ENCODE data around the gene CNNM2. TPM values are rescaled to one million over a fixed set of nuclear protein-coding genes. Genes with fewer than 3 reads are reported as not detected.

CNNM2 gene
- total RNA-seq, 1 experiment from 2014 or later: 23.5 TPM

DNA sequence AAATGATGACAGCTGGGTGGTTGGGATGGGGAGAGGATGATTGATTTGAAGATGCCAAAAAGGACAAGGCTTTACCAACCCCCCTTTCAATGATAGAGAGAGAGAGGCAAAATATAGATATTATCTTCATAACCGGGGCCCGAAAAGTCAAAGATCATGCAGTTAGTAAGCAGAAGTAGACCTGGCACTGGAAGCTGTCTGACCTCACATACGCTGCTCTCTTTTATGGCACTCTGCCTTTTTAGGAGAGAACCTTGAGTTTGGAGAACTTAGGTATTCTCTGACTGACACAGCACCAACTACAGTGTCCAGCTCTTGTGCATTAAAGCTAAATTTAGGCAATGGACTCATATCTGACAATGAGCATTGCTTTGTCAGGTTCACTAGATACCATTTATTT lies 30.7 kb downstream of the CNNM2 start:
- H3K27me3 Mint-ChIP-seq (ENCODE audit: low read depth): no peaks in the 10 kb centered on the region
- POLR2A ChIA-PET: no interaction called here
- no peak overlapping the region for H3K4me3 Mint-ChIP-seq
- ATAC-seq: no peak
- peaks cover 11% of the 10 kb centered on the region for H3K4me1 Mint-ChIP-seq
- no peaks in the 10 kb centered on the region for H3K36me3 Mint-ChIP-seq
- no peaks in the 10 kb centered on the region for H3K9me3 Mint-ChIP-seq
- no peak for TF ChIP-seq CREB1 (CRISPR knock-in tag; IDR thresholded peaks at IDR 0.05)
- TF ChIP-seq, protein P1, sequence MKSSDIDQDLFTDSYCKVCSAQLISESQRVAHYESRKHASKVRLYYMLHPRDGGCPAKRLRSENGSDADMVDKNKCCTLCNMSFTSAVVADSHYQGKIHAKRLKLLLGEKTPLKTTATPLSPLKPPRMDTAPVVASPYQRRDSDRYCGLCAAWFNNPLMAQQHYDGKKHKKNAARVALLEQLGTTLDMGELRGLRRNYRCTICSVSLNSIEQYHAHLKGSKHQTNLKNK (CRISPR knock-in tag; IDR thresholded peaks at IDR 0.05): no peak
- no peak for TF ChIP-seq PRRX2 (CRISPR knock-in tag; IDR thresholded peaks at IDR 0.05)
- no peak for TF ChIP-seq JAZF1 (CRISPR knock-in tag; IDR thresholded peaks at IDR 0.05)
- TF ChIP-seq, protein P2, sequence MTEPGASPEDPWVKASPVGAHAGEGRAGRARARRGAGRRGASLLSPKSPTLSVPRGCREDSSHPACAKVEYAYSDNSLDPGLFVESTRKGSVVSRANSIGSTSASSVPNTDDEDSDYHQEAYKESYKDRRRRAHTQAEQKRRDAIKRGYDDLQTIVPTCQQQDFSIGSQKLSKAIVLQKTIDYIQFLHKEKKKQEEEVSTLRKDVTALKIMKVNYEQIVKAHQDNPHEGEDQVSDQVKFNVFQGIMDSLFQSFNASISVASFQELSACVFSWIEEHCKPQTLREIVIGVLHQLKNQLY (CRISPR knock-in tag; IDR thresholded peaks at IDR 0.05): no peak
- no peak for TF ChIP-seq ZNF671 (CRISPR knock-in tag; IDR thresholded peaks at IDR 0.05)
- no peak for TF ChIP-seq CTCF (IDR thresholded peaks at IDR 0.05)
- TF ChIP-seq RELA (CRISPR knock-in tag; IDR thresholded peaks at IDR 0.05; ENCODE audit: borderline replicate concordance): no peak
- no peak for DNase-seq (ENCODE audit: low spot score)
- H3K27ac Mint-ChIP-seq: no peak overlapping the region
- CTCF ChIA-PET: no interaction called here

DNA sequence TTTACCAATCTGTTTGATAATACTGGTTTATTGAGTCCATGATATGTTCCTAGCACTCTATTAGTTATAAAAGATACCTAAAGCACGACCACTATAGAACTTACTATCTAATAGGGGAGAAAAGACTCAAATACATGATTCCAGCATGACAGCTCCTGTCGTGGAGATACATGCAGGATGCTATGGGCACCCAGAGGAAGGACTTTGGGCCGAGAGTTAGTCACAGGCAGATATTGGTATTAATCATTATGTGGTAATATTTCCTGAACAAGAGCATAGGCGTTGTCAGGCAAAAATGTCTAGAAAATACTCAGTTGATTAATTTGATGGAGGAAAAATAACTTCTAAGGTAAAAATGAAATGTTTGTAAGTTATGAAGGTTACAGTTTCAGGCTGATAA lies 31.8 kb downstream of the CNNM2 start:
- ATAC-seq: no peak
- H3K27ac Mint-ChIP-seq: no peak overlapping the region
- H3K4me3 Mint-ChIP-seq: no peak overlapping the region
- DNase-seq (ENCODE audit: low spot score): no peak
- peaks cover 9% of the 10 kb centered on the region for H3K4me1 Mint-ChIP-seq
- ChIA-PET POLR2A (no interaction called here), CTCF (no interaction called here)
- no peaks in the 10 kb centered on the region for H3K27me3 Mint-ChIP-seq (ENCODE audit: low read depth)
- H3K9me3 Mint-ChIP-seq: peaks cover 5% of the 10 kb centered on the region; the same call in 1 of the 2 replicates
- peaks cover 6% of the 10 kb centered on the region; the same call in 1 of the 2 replicates for H3K36me3 Mint-ChIP-seq
- TF ChIP-seq CREM (CRISPR knock-in tag; IDR thresholded peaks at IDR 0.05) (no peak), PRDM15 (CRISPR knock-in tag; IDR thresholded peaks at IDR 0.05) (no peak), ATF2 (CRISPR knock-in tag; IDR thresholded peaks at IDR 0.05; ENCODE audit: borderline replicate concordance, low read depth) (no peak), CTCF (IDR thresholded peaks at IDR 0.05) (no peak), CBFB (CRISPR knock-in tag; IDR thresholded peaks at IDR 0.05; ENCODE audit: low read depth) (no peak), USF1 (CRISPR knock-in tag; IDR thresholded peaks at IDR 0.05) (no peak), NR3C1 (CRISPR knock-in tag; conservative IDR thresholded peaks at IDR 0.05; ENCODE audit: low read depth) (no peak), ETV6 (CRISPR knock-in tag; IDR thresholded peaks at IDR 0.05) (no peak), JAZF1 (CRISPR knock-in tag; IDR thresholded peaks at IDR 0.05) (no peak), ZNF416 (CRISPR knock-in tag; IDR thresholded peaks at IDR 0.05) (no peak), GTF2I (CRISPR knock-in tag; conservative IDR thresholded peaks at IDR 0.05) (no peak)
- TF ChIP-seq, protein P3, sequence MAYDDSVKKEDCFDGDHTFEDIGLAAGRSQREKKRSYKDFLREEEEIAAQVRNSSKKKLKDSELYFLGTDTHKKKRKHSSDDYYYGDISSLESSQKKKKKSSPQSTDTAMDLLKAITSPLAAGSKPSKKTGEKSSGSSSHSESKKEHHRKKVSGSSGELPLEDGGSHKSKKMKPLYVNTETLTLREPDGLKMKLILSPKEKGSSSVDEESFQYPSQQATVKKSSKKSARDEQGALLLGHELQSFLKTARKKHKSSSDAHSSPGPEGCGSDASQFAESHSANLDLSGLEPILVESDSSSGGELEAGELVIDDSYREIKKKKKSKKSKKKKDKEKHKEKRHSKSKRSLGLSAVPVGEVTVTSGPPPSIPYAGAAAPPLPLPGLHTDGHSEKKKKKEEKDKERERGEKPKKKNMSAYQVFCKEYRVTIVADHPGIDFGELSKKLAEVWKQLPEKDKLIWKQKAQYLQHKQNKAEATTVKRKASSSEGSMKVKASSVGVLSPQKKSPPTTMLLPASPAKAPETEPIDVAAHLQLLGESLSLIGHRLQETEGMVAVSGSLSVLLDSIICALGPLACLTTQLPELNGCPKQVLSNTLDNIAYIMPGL (CRISPR knock-in tag; IDR thresholded peaks at IDR 0.05): no peak
- TF ChIP-seq, protein P4, sequence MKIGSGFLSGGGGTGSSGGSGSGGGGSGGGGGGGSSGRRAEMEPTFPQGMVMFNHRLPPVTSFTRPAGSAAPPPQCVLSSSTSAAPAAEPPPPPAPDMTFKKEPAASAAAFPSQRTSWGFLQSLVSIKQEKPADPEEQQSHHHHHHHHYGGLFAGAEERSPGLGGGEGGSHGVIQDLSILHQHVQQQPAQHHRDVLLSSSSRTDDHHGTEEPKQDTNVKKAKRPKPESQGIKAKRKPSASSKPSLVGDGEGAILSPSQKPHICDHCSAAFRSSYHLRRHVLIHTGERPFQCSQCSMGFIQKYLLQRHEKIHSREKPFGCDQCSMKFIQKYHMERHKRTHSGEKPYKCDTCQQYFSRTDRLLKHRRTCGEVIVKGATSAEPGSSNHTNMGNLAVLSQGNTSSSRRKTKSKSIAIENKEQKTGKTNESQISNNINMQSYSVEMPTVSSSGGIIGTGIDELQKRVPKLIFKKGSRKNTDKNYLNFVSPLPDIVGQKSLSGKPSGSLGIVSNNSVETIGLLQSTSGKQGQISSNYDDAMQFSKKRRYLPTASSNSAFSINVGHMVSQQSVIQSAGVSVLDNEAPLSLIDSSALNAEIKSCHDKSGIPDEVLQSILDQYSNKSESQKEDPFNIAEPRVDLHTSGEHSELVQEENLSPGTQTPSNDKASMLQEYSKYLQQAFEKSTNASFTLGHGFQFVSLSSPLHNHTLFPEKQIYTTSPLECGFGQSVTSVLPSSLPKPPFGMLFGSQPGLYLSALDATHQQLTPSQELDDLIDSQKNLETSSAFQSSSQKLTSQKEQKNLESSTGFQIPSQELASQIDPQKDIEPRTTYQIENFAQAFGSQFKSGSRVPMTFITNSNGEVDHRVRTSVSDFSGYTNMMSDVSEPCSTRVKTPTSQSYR (CRISPR knock-in tag; IDR thresholded peaks at IDR 0.05): no peak

Measured in WTC11 (cell line).